Measurements from ENCODE around the gene TMEM184B. TPM values are rescaled to one million over a fixed set of nuclear protein-coding genes. Genes with fewer than 3 reads are reported as not detected.

The TMEM184B gene
- total RNA-seq, 6 experiments from 2014 or later, result 7.9 to 42.6 (median 16.9) TPM

DNA sequence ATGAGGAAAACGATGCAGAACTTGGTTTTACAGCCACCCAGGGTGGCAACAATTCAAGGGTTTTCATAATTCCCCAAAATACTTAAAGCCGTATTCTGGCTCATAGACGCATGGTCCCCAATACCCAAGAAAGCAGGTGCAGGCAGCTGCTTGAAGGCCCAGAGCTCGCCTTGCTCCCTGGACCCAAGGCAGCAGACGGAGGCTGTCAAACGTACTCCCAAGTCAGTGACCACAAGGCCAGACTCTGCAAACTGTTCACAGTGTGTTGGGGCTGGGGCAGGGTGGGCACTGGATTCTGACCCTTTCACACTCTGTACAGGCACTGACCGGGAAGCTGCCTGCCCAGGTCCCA lies 21.5 kb downstream of the TMEM184B start:
- no peak for TF ChIP-seq POLR2A (IDR thresholded peaks at IDR 0.05)
- TF ChIP-seq, protein P1, sequence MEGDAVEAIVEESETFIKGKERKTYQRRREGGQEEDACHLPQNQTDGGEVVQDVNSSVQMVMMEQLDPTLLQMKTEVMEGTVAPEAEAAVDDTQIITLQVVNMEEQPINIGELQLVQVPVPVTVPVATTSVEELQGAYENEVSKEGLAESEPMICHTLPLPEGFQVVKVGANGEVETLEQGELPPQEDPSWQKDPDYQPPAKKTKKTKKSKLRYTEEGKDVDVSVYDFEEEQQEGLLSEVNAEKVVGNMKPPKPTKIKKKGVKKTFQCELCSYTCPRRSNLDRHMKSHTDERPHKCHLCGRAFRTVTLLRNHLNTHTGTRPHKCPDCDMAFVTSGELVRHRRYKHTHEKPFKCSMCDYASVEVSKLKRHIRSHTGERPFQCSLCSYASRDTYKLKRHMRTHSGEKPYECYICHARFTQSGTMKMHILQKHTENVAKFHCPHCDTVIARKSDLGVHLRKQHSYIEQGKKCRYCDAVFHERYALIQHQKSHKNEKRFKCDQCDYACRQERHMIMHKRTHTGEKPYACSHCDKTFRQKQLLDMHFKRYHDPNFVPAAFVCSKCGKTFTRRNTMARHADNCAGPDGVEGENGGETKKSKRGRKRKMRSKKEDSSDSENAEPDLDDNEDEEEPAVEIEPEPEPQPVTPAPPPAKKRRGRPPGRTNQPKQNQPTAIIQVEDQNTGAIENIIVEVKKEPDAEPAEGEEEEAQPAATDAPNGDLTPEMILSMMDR (IDR thresholded peaks at IDR 0.05), result no peak
- DNase-seq (no peak), ATAC-seq (no peak)
- no peak overlapping the region for H3K27ac ChIP-seq
- intact Hi-C loops (cut with DNase I), result no loop called here
- peaks cover 0 to 4% (median 0%) of the 10 kb centered on the region in 4 donors for H3K36me3 ChIP-seq
- WGBS (ENCODE audit: insufficient coverage, low coverage, low lambda C conversion rate, missing lambda C conversion rate), result 64% methylated on average over 5 of the region's 7 CpGs
- H3K9me3 ChIP-seq, result no peaks in the 10 kb centered on the region
- H3K27me3 ChIP-seq, result no peaks in the 10 kb centered on the region
- H3K4me3 ChIP-seq, result no peak overlapping the region
- H3K4me1 ChIP-seq, result no peaks in the 10 kb centered on the region

GRCh38 chr22:38250643-38251340 lies 22.0 kb downstream of the TMEM184B start:
- H3K27ac ChIP-seq, result no peak overlapping the region
- H3K36me3 ChIP-seq, result peaks cover 0 to 8% (median 0%) of the 10 kb centered on the region in 4 donors
- no peak for DNase-seq
- H3K27me3 ChIP-seq, result no peaks in the 10 kb centered on the region
- H3K4me3 ChIP-seq, result no peak overlapping the region
- intact Hi-C loops (cut with DNase I), result no loop called here
- ATAC-seq, result no peak
- no peaks in the 10 kb centered on the region for H3K9me3 ChIP-seq
- no peaks in the 10 kb centered on the region for H3K4me1 ChIP-seq
- no peak for TF ChIP-seq POLR2A (IDR thresholded peaks at IDR 0.05)
- TF ChIP-seq, protein P1 (IDR thresholded peaks at IDR 0.05), result no peak
- WGBS (ENCODE audit: insufficient coverage, low coverage, low lambda C conversion rate, missing lambda C conversion rate), result 79% methylated on average over 4 of the region's 13 CpGs

- H3K9me3 ChIP-seq, result no peaks in the 10 kb centered on the region
- no peak for DNase-seq
- no peak overlapping the region for H3K4me3 ChIP-seq
- intact Hi-C loops (cut with DNase I), result no loop called here
- H3K27ac ChIP-seq, result no peak overlapping the region
- TF ChIP-seq POLR2A (IDR thresholded peaks at IDR 0.05), result no peak
- TF ChIP-seq, protein P1 (IDR thresholded peaks at IDR 0.05), result no peak
- peaks cover 0 to 8% (median 0%) of the 10 kb centered on the region in 4 donors for H3K36me3 ChIP-seq
- no peaks in the 10 kb centered on the region for H3K4me1 ChIP-seq
- WGBS (ENCODE audit: insufficient coverage, low coverage, low lambda C conversion rate, missing lambda C conversion rate), result 95% methylated on average over 11 of the region's 25 CpGs
- no peak for ATAC-seq
- no peaks in the 10 kb centered on the region for H3K27me3 ChIP-seq
Observed at GRCh38 chr22:38249803-38250642, 22.8 kb downstream of the TMEM184B start.

GRCh38 chr22:38249301-38249700 lies 23.5 kb downstream of the TMEM184B start:
- DNase-seq, result no peak
- intact Hi-C loops (cut with DNase I), result no loop called here
- no peaks in the 10 kb centered on the region for H3K4me1 ChIP-seq
- WGBS (ENCODE audit: insufficient coverage, low coverage, low lambda C conversion rate, missing lambda C conversion rate), result 100% methylated on average over 2 of the region's 3 CpGs
- ATAC-seq, result no peak
- H3K36me3 ChIP-seq, result peaks cover 0 to 8% (median 3%) of the 10 kb centered on the region in 4 donors
- H3K27me3 ChIP-seq, result no peaks in the 10 kb centered on the region
- no peak overlapping the region for H3K27ac ChIP-seq
- H3K9me3 ChIP-seq, result no peaks in the 10 kb centered on the region
- TF ChIP-seq, protein P1 (IDR thresholded peaks at IDR 0.05), result no peak
- TF ChIP-seq POLR2A (IDR thresholded peaks at IDR 0.05), result no peak
- no peak overlapping the region for H3K4me3 ChIP-seq
